Nucleus accumbens (tissue), 56 donors: ENCODE data around the gene METTL9.
A peak's percentile ranks its signal among the peaks of the same experiment; 100 is the strongest.
"Not testable (repeated sequence)": the region's sequence is repeated elsewhere in the genome, so short reads cannot be mapped to it uniquely, and the experiment has no call there.

Experiments
- DNase-seq, 56 donors: peaks; one replicate each; lab custom pipeline; 2025; lab: John Stamatoyannopoulos, UW

The METTL9 gene

DNA sequence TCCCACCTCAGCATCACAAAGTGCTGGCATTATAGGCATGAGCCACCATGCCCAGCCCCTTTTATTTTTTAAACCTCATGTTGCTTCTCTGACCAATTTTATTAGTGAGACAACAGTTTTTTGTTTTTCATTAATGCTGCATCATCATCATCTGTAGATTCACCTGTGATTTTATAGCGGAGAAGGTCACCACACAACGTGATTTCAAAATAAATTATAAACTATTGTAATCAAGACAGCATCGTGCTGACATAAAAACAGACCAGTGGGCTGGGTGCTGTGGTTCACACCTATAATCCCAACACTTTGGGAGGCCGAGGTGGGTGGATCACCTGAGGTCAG is 28.7 kb upstream of the METTL9 start:
- no peak for DNase-seq

GRCh38 chr16:21573506-21573905 is 25.9 kb upstream of the METTL9 start:
- not testable (repeated sequence) for DNase-seq

- no peak for DNase-seq
Measured at GRCh38 chr16:21574372-21574771, 25.0 kb upstream of the METTL9 start.

GRCh38 chr16:21576323-21576722 is 23.1 kb upstream of the METTL9 start:
- not testable (repeated sequence) for DNase-seq

- DNase-seq = not testable (repeated sequence)
Measured at GRCh38 chr16:21577487-21577886, 21.9 kb upstream of the METTL9 start.

DNA sequence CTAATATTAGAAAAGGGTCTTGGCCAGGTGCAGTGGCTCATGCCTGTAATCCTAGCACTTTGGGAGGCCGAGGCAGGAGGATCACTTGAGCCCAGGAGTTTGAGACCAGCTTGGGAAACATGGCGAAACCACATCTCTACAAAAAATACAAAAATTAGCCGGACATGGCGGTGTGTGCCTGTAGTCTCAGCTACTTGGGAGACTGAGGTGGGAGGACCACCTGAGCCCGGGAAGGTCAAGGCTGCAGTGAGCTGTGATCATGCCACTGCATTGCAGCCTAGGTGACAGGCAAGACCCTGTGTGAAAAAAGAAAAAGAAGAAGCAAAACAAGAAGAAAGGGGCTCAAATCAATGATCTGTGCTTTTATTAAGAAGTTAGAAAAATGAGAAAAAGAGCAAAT is 21.1 kb upstream of the METTL9 start:
- DNase-seq = not testable (repeated sequence)

DNA sequence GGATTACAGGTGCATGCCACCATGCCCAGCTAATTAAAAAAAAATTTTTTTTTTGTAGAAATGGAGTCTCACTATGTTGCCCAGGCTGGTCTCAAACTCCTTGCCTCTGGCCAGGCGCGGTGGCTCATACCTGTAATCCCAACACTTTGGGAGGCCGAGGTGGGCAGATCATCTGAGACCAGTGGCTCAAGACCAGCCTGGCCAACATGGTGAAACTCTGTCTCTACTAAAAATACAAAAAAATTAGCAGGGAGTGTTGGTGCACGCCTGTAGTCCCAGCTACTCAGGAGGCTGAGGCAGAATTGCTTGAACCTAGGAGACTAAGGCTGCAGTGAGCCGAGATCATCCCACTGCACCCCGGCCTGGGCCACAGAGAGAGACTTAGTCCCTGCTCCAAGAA is 19.2 kb upstream of the METTL9 start:
- not testable (repeated sequence) for DNase-seq

DNA sequence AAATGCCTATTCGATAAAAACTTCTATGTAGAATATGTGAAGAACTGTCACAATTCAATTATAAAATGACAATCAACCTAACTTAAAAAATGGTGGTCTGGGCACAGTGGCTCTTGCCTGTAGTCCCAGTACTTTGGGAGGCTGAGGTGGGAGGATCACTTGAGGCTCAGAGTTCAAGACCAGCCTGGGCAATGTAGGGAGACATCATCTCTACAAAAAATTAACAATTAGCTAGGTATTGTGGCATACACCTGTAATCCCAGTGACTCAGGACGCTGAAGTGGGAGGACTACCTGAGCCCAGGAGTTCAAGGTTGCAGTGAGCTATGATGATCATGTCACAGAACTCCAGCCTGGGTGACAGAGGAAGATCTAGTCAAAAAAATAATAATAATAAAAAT is 18.6 kb upstream of the METTL9 start:
- DNase-seq = no peak

DNA sequence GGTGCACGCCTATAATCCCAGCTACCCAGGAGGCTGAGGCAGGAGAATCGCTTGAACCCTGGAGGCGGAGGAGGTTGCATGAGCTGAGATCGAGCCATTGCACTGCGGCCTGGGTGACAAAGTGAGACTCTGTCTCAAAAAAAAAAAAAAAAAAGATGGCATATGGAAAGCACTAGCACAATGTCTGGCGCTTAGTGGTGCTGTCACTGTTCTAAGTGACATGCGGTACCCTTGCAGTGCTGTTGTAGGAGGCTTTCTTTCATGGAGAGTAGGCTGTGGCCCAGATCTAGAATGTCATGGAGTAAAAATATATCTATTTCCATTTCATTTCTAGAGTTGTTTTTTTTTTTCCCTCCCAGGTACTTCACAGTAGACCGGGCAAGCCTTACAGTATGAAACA is 14.6 kb upstream of the METTL9 start:
- peak in 9 of 56 donors; percentile 11 to 51 (median 28) for DNase-seq

DNA sequence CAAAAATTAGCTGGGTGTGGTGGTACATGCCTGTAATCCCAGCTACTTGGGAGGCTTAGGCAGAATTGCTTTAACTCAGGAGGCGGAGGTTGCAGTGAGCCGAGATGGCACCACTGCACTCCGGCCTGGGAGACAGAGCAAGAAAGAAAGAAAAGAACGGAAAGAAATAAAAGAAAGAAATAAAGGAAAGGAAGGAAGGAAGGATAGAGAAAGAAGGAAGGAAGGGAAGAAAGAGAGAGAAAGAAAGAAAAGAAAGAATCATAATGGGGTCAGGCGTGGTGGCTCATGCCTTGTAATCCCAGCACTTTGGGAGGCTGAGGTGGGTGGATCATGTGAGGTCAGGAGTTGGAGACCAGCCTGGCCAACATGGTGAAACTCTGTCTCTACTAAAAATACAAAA is 10.8 kb upstream of the METTL9 start:
- not testable (repeated sequence) for DNase-seq

DNA sequence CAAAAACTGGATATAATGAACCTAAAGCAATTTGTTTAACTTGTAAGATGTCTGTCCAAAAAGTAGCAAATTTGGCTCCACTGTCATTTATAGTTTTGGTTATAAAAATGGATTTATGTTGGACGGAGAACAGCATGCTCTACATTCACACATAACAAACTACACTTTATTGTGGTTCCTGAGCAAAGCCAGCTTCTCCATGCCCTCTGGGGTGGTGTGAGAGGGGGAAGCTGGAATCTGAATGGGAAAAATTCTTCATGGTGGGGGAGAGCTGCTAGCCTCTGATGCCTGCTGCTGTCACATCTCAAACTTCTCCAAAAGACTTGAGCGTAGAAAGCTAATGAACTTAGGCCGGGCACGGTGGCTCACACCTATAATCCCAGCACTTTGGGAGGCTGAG is 9.8 kb upstream of the METTL9 start:
- no peak for DNase-seq

DNA sequence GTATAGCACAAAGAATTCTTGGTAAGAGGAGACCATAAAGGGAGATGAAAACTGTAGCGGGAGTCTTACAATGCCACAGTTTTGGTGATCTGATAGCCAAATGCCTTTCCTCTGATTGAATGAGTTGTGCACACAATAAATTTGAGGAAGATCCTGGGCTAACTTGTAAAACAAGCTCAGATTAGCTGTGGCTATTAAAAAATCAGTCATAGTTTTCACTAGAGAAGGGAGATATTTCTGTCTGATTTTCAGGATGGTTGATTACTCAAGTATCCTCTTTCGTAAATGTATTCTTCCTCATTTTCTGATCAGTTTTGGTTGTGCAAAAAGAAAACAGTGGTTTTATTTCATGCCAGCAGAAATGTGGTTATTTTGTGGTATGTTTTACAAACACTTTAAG is 9.1 kb upstream of the METTL9 start:
- no peak for DNase-seq

DNA sequence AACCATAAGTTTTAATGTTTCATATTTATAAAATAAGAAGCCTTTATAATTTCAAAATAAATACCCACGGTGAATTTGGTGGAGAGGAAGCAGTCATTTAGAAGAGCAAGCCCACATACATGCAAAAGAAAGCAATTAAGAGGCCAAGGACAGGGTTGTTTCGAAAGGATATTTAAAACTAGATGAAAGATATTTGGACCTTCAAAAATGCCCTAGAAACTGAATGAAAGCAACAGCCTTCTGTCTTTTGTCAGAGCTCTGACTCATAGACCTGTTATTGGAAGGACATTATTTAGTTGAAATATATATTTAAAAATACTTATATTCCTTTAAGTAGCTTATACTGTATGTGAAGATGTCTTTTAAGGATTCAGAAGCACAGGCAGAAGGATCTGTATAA is 8.6 kb upstream of the METTL9 start:
- no peak for DNase-seq

- no peak for DNase-seq
Measured at GRCh38 chr16:21592191-21592590, 7.2 kb upstream of the METTL9 start.

GRCh38 chr16:21593530-21594289 is 5.7 kb upstream of the METTL9 start:
- DNase-seq = no peak

GRCh38 chr16:21597561-21598030 is 1.8 kb upstream of the METTL9 start:
- no peak for DNase-seq

- DNase-seq = no peak
Measured at GRCh38 chr16:21598206-21598605, 1.2 kb upstream of the METTL9 start.

GRCh38 chr16:21598701-21599121 is 666 bp upstream of the METTL9 start:
- peak in 6 of 56 donors; percentile 46 to 60 (median 52) for DNase-seq

DNA sequence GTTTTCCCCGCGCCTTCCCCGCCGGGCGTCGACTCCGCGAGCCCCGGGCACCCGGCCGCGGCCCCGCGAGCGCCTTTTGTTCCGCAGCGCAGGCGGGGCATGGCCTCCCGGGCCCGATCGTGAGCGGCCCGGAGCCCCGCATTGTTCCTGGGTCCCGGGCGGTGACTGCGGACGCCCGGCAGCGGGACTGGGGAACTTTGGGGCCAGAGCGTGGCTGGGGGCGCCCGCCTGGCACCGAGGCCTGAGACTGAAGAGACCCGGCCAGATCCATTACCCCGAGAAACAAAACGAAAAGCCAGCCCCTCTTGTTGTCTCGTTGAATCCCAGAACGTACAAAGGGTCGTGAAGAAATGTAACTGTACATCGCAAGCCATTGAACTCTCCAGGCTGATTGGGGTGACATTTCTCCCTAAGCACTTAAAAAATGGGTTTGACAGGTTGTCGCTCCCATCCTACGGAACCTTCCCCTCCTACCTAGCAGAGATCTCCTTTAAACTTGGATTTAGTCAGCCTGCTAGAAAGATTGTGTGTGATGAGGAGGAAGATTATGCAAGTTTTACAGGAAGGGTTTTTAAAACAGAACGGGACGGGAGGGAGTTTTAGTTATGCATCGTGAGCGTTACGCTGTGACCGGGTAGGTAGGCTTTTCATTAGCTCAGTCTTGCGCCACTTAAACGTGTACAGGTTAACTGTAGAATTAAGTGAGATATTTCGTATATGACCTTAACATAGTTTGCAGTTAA is 825 bp downstream of the METTL9 start:
- peak in 9 of 56 donors; percentile 26 to 46 (median 37) for DNase-seq

DNA sequence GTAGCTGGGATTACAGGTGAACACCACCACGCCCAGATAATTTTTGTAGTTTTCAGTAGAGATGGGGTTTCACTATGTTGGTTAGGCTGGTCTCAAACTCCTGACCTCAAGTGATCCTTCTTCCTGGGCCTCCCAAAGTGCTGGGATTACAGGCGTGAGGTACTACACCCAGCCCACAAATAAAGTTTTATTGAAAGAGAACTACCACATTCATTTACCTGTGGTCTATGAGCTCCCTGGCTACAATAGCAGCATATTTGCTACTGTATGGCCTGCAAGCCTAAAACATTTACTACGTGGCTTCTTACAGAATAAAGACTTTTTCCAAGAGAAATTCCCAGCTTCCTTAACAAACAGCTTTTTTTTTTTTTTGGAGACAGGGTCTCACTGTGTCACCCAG is 3.4 kb downstream of the METTL9 start:
- DNase-seq = no peak

DNA sequence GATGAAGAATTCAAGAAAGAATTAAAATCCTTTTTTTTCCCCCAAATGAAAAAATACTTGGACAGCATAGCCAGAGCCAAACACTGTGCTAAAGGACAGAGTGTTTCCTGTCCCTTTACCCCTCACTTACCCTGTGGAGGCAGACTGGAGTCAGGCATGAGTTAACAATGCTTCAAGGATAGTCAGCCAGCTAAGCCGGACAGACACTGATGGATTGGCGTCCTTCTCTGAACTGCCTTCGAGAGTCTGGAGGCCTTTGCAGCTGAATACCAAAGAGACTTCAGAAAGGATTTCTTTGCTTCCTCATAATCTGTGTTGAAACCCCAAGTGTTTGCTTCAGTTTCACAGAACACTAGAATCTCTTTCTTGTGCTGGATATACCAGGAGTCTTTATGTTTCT is 4.6 kb downstream of the METTL9 start:
- no peak for DNase-seq

- peak in 4 of 56 donors; percentile 6 to 22 (median 14) for DNase-seq
Measured at GRCh38 chr16:21605848-21606247, 6.5 kb downstream of the METTL9 start.
